Activated CD4-positive, alpha-beta T cell treated with anti-CD3 and anti-CD28 coated beads for 36 hours (primary cell): ENCODE data around the gene EYA4. TPM values are rescaled to one million over a fixed set of nuclear protein-coding genes. Genes with fewer than 3 reads are reported as not detected.
A peak's percentile ranks its signal among the peaks of the same experiment; 100 is the strongest.

ENCODE experiments used
- ATAC-seq: fragments of 200-7000 bp; cut with Tn5 transposase; one replicate; pipeline ENCODE4 v1.10.0; 2021; ENCODE audit warnings: mild to moderate bottlenecking, moderate library complexity
- CTCF ChIA-PET: fragments of 350-600 bp; sonication (Branson Sonifier 250); formaldehyde crosslinking; loops from one replicate; lab custom pipeline; 2021; ENCODE audit warnings: antibody characterized with exemption; lab: Charles Lee
- POLR2A ChIA-PET: fragments of 350-600 bp; sonication (Branson Sonifier 250); formaldehyde crosslinking; loops from one replicate; lab custom pipeline; 2021; ENCODE audit warnings: antibody characterized with exemption, inconsistent platforms; lab: Charles Lee
- DNase-seq: peaks from one replicate; pipeline ENCODE4 v3.0.0-alpha.2; 2020
- H3K27ac Mint-ChIP-seq: one replicate; pipeline ENCODE4 v1.8.0; 2021; ENCODE audit warnings: mixed read lengths
- H3K27me3 Mint-ChIP-seq: one replicate; pipeline ENCODE4 v1.8.0; 2021; ENCODE audit warnings: mixed read lengths
- H3K36me3 Mint-ChIP-seq: one replicate; pipeline ENCODE4 v1.8.0; 2021; ENCODE audit warnings: low read depth, mixed read lengths
- H3K4me1 Mint-ChIP-seq: one replicate; pipeline ENCODE4 v1.8.0; 2021; ENCODE audit warnings: mixed read lengths
- H3K4me3 Mint-ChIP-seq: one replicate; pipeline ENCODE4 v1.8.0; 2021; ENCODE audit warnings: mild to moderate bottlenecking, moderate library complexity, mixed read lengths
- H3K9me3 Mint-ChIP-seq: one replicate; pipeline ENCODE4 v1.8.0; 2021; ENCODE audit warnings: low read depth, mixed read lengths
- intact Hi-C, 2 experiments: fragments of 100-400 bp; cut with DNase I in 1 of 2; cut with micrococcal nuclease in 1 of 2; formaldehyde crosslinking; loops; one replicate each; pipeline versions ENCODE4 v1.14.2 to v1.15.1; 2022 to 2024; cut with DNase I, micrococcal nuclease
- total RNA-seq, 2 experiments: library from RNA; stranded (reverse); gene quantifications; one replicate each; pipeline ENCODE4 v1.2.3, GENCODE V29; 2021

Gene EYA4
- total RNA-seq, 2 experiments from 2014 or later, result not detected

- no peaks in the 10 kb centered on the region for H3K9me3 Mint-ChIP-seq
- H3K36me3 Mint-ChIP-seq, result no peaks in the 10 kb centered on the region
- intact Hi-C loops, result loop anchor here (5.0 to 10.0 kb wide), 2 partner anchors 648 to 840 kb away; partner anchors contain the start of gene MOXD1 (in 1 of the 2)
- ChIA-PET POLR2A (no interaction called here), CTCF (interaction anchor here (0.7 kb wide), 1 partner anchor 281 kb away, joined by 3 read pairs; no protein-coding TSS in a partner anchor)
- H3K27me3 Mint-ChIP-seq, result peaks cover 49% of the 10 kb centered on the region
- H3K4me1 Mint-ChIP-seq, result peaks cover 10% of the 10 kb centered on the region
- no peak for ATAC-seq
- H3K4me3 Mint-ChIP-seq, result no peak overlapping the region
- DNase-seq, result no peak
- no peak overlapping the region for H3K27ac Mint-ChIP-seq
Observed at GRCh38 chr6:133244519-133244918, 3.4 kb downstream of the EYA4 start.

GRCh38 chr6:133245007-133245406 is 3.9 kb downstream of the EYA4 start:
- CTCF ChIA-PET, result no interaction called here
- no peak overlapping the region for H3K4me3 Mint-ChIP-seq
- ATAC-seq (no peak), DNase-seq (no peak)
- H3K27me3 Mint-ChIP-seq, result peaks cover 51% of the 10 kb centered on the region
- POLR2A ChIA-PET, result no interaction called here
- intact Hi-C loops, result loop anchor here in 1 of 2 experiments (10.0 kb wide), 1 partner anchor 840 kb away; the partner anchor contains the start of gene MOXD1
- peaks cover 10% of the 10 kb centered on the region for H3K4me1 Mint-ChIP-seq
- no peaks in the 10 kb centered on the region for H3K36me3 Mint-ChIP-seq
- no peak overlapping the region for H3K27ac Mint-ChIP-seq
- H3K9me3 Mint-ChIP-seq, result no peaks in the 10 kb centered on the region

DNA sequence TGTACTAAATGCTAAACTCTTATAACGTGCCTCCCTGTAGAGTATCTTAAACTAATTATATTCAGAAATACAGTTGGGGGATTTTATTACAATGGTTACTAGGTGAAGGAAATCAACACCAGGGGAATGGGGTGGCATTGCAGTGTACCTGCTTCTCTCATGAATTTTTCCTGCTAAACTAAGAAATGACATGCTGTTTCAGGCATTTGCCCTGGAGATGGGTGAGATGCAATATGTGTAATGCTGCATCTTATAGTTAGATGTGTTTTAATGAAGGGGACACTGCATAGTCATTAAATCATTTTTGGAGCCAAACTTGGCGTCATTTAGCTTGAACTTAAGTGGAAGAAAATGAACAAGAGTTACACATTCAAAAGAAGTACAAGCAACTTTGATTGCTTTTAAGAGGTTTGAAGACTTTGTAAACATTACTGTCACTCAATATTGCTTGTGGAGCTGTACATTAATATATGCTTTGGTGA is 4.3 kb downstream of the EYA4 start:
- ChIA-PET CTCF (no interaction called here), POLR2A (no interaction called here)
- DNase-seq (no peak), ATAC-seq (no peak)
- H3K27ac Mint-ChIP-seq, result no peak overlapping the region
- peaks cover 48% of the 10 kb centered on the region for H3K27me3 Mint-ChIP-seq
- H3K4me1 Mint-ChIP-seq, result peaks cover 10% of the 10 kb centered on the region
- H3K9me3 Mint-ChIP-seq, result no peaks in the 10 kb centered on the region
- H3K36me3 Mint-ChIP-seq, result no peaks in the 10 kb centered on the region
- intact Hi-C loops, result loop anchor here in 1 of 2 experiments (10.0 kb wide), 1 partner anchor 841 kb away; the partner anchor contains the start of gene MOXD1
- no peak overlapping the region for H3K4me3 Mint-ChIP-seq

- DNase-seq (peak; percentile 9), ATAC-seq (no peak)
- H3K36me3 Mint-ChIP-seq, result no peaks in the 10 kb centered on the region
- intact Hi-C loops, result loop anchor here in 1 of 2 experiments (10.0 kb wide), 1 partner anchor 843 kb away; the partner anchor contains the start of gene MOXD1
- peaks cover 7% of the 10 kb centered on the region for H3K4me1 Mint-ChIP-seq
- POLR2A ChIA-PET, result no interaction called here
- H3K27me3 Mint-ChIP-seq, result peaks cover 34% of the 10 kb centered on the region
- H3K27ac Mint-ChIP-seq, result no peak overlapping the region
- CTCF ChIA-PET, result no interaction called here
- H3K4me3 Mint-ChIP-seq, result no peak overlapping the region
- H3K9me3 Mint-ChIP-seq, result no peaks in the 10 kb centered on the region
Observed at GRCh38 chr6:133247581-133247980, 6.4 kb downstream of the EYA4 start.

DNA sequence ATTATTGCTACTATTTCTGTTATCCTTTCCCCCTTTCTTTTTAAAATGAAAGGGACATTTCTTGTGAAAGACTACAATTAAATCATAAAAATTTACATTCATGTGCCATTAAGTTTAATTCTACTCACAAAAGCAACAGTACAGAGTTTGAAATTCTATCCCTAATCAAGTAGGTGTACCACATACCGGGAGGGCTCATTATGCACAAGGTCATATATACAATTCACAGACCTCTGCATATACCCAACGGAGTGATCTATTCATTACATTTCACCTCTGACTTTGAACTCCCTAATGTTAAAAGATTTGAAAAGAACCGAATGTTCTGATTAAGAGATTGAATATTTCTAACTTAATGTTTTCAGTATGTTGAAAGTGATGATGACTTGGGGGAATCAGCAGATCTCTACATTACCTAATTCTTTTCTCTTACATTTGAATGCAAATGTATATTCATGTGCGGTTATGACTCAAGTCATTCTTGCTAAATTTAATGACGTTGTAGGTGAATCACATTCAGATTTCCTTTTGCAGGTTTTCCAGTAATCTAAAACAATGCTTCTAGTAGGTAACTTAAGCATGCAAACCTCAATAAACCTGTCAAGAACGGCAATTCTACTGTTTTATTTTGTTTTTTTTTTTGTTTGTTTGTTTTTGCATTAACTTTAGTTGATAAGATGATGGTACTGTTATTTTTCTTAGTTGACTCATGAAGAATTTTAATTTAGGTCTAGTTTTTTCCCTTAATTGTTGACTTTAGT is 7.3 kb downstream of the EYA4 start:
- no peak overlapping the region for H3K4me3 Mint-ChIP-seq
- H3K27ac Mint-ChIP-seq, result no peak overlapping the region
- POLR2A ChIA-PET, result no interaction called here
- no peaks in the 10 kb centered on the region for H3K4me1 Mint-ChIP-seq
- DNase-seq (no peak), ATAC-seq (peak; percentile 30)
- H3K27me3 Mint-ChIP-seq, result peaks cover 29% of the 10 kb centered on the region
- no peaks in the 10 kb centered on the region for H3K36me3 Mint-ChIP-seq
- intact Hi-C loops, result loop anchor here in 1 of 2 experiments (10.0 kb wide), 1 partner anchor 844 kb away; the partner anchor contains the start of gene MOXD1
- no peaks in the 10 kb centered on the region for H3K9me3 Mint-ChIP-seq
- CTCF ChIA-PET, result no interaction called here

GRCh38 chr6:133251688-133252087 is 10.5 kb downstream of the EYA4 start:
- ChIA-PET CTCF (interaction anchor here (0.7 kb wide), 1 partner anchor 314 kb away, joined by 3 read pairs; no protein-coding TSS in a partner anchor), POLR2A (no interaction called here)
- no peaks in the 10 kb centered on the region for H3K4me1 Mint-ChIP-seq
- no peak for DNase-seq
- H3K27ac Mint-ChIP-seq, result no peak overlapping the region
- no peak overlapping the region for H3K4me3 Mint-ChIP-seq
- no peaks in the 10 kb centered on the region for H3K36me3 Mint-ChIP-seq
- intact Hi-C loops, result no loop called here
- no peak for ATAC-seq
- peaks cover 20% of the 10 kb centered on the region for H3K27me3 Mint-ChIP-seq
- no peaks in the 10 kb centered on the region for H3K9me3 Mint-ChIP-seq

DNA sequence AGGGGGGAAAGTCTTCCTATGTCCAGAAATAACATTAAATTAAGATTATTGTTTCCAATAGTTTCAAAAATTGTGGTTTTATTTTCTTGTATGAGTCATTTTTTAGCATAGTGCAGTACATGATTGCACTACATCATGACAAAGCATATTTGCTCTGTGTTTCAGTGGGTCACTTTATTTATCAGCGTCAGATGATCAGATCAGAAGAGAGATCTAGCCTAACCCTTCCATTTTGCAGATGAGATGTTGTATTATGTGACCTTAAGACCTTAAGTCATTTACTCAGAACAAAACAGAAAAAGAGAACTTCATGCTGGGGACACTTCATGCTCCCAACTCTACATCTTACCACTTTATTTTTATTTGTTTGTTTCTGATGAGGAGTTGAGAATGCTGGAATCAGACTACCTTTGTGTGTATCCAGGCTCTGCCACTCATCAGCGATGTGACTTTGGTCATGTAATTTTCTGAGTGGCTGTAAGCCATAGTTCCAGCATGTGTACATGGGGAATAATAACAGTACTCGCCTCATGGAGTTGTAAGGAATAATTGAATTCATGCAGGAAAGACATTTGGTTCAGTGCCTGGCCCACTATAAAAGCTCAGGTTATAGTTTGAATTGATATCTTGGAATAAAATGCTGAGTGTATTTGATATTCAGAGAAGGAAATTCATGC is 13.5 kb downstream of the EYA4 start:
- POLR2A ChIA-PET, result no interaction called here
- Mint-ChIP-seq H3K4me1 (no peaks in the 10 kb centered on the region), H3K9me3 (no peaks in the 10 kb centered on the region), H3K27me3 (peaks cover 8% of the 10 kb centered on the region), H3K4me3 (no peak overlapping the region), H3K36me3 (no peaks in the 10 kb centered on the region), H3K27ac (no peak overlapping the region)
- CTCF ChIA-PET, result no interaction called here
- ATAC-seq, result no peak
- no peak for DNase-seq
- intact Hi-C loops, result no loop called here

- Mint-ChIP-seq H3K9me3 (no peaks in the 10 kb centered on the region), H3K36me3 (no peaks in the 10 kb centered on the region), H3K27ac (no peak overlapping the region), H3K27me3 (peaks cover 3% of the 10 kb centered on the region), H3K4me1 (no peaks in the 10 kb centered on the region), H3K4me3 (no peak overlapping the region)
- intact Hi-C loops, result no loop called here
- ATAC-seq (no peak), DNase-seq (no peak)
- POLR2A ChIA-PET, result no interaction called here
- CTCF ChIA-PET, result no interaction called here
Observed at GRCh38 chr6:133257545-133258105, 16.5 kb downstream of the EYA4 start.

- Mint-ChIP-seq H3K4me1 (no peaks in the 10 kb centered on the region), H3K27me3 (peaks cover 2% of the 10 kb centered on the region), H3K36me3 (no peaks in the 10 kb centered on the region), H3K4me3 (no peak overlapping the region), H3K27ac (no peak overlapping the region), H3K9me3 (peaks cover 2% of the 10 kb centered on the region)
- intact Hi-C loops, result no loop called here
- ATAC-seq, result no peak
- CTCF ChIA-PET, result no interaction called here
- no peak for DNase-seq
- POLR2A ChIA-PET, result no interaction called here
Observed at GRCh38 chr6:133259561-133259960, 18.4 kb downstream of the EYA4 start.

DNA sequence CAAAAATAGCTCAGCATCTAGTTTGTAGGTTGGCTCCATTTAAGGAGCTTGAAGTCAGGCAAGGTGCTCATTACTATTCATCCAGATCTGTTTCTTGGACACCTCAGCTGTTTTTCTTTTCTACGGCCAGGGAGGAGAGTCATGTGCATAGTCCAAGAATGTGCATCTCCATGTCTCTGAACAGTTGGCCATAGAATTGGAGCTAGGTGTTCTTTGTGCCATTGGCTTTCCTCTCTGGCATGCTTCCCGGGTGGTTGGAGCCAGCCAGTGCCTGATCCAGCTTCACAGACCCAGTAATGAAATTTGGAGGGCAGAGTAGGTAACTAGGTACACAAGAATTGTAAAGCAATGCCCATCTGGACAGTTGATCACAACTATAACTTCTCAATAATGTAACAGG is 21.6 kb downstream of the EYA4 start:
- H3K9me3 Mint-ChIP-seq, result peaks cover 2% of the 10 kb centered on the region
- no peak for ATAC-seq
- H3K27ac Mint-ChIP-seq, result no peak overlapping the region
- DNase-seq, result no peak
- no peaks in the 10 kb centered on the region for H3K36me3 Mint-ChIP-seq
- POLR2A ChIA-PET, result no interaction called here
- CTCF ChIA-PET, result no interaction called here
- intact Hi-C loops, result no loop called here
- H3K4me1 Mint-ChIP-seq, result no peaks in the 10 kb centered on the region
- H3K27me3 Mint-ChIP-seq, result peaks cover 2% of the 10 kb centered on the region
- H3K4me3 Mint-ChIP-seq, result no peak overlapping the region

- Mint-ChIP-seq H3K36me3 (no peaks in the 10 kb centered on the region), H3K4me1 (no peaks in the 10 kb centered on the region), H3K27ac (no peak overlapping the region), H3K27me3 (peaks cover 2% of the 10 kb centered on the region), H3K9me3 (peaks cover 2% of the 10 kb centered on the region), H3K4me3 (no peak overlapping the region)
- CTCF ChIA-PET, result no interaction called here
- ATAC-seq (no peak), DNase-seq (no peak)
- intact Hi-C loops, result no loop called here
- POLR2A ChIA-PET, result no interaction called here
Observed at GRCh38 chr6:133265066-133265465, 23.9 kb downstream of the EYA4 start.
